Heart right ventricle (tissue), 16 donors: ENCODE measurements around the gene WFIKKN2. TPM values are rescaled to one million over a fixed set of nuclear protein-coding genes. Genes with fewer than 3 reads are reported as not detected.

Source experiments
- ATAC-seq, 8 donors: fragments of 200-7000 bp; cut with Tn5 transposase; one replicate each; pipeline ENCODE4 v1.9.1; 2020; ENCODE audit warnings: mild to moderate bottlenecking in 8 of 8, moderate library complexity in 8 of 8, moderate number of reproducible peaks in 1 of 8
- DNase-seq, 2 donors: peaks; one replicate each; pipeline ENCODE4 v3.0.0-alpha.2; 2020
- H3K27ac ChIP-seq, 10 donors: fragments of 200-600 bp; sonication (generic) in 2 of 10; one replicate each; pipeline versions ENCODE4 v1.5.0 to v1.8.0; 2020 to 2022; ENCODE audit warnings: mild to moderate bottlenecking in 3 of 10
- H3K27me3 ChIP-seq, 7 donors: fragments of 200-600 bp; one replicate each; pipeline ENCODE4 v1.8.0; 2021 to 2022; ENCODE audit warnings: mild to moderate bottlenecking in 2 of 7
- H3K36me3 ChIP-seq, 9 donors: fragments of 200-600 bp; sonication (generic) in 1 of 9; one replicate each; pipeline versions ENCODE4 v1.5.0 to v1.8.0; 2020 to 2022; ENCODE audit warnings: mild to moderate bottlenecking in 2 of 9
- H3K4me1 ChIP-seq, 9 donors: fragments of 200-600 bp; sonication (generic) in 1 of 9; one replicate each; pipeline versions ENCODE4 v1.5.0 to v1.8.0; 2020 to 2022; ENCODE audit warnings: mild to moderate bottlenecking in 4 of 9
- H3K4me3 ChIP-seq, 10 donors: fragments of 200-600 bp; sonication (generic) in 2 of 10; one replicate each; pipeline versions ENCODE4 v1.5.0 to v1.8.0; 2020 to 2022; ENCODE audit warnings: mild to moderate bottlenecking in 7 of 10, moderate library complexity in 2 of 10
- H3K9me3 ChIP-seq, 11 donors: fragments of 200-600 bp in 10 of 11; sonication (generic) in 2 of 11; one replicate each; pipeline versions ENCODE4 v1.5.0 to v1.8.0; 2013 to 2022; ENCODE audit warnings: mild to moderate bottlenecking in 2 of 11, control low read depth in 1 of 11, moderate library complexity in 1 of 11
- CTCF ChIP-seq, 9 donors: fragments of 200-600 bp; sonication (generic) in 2 of 9; IDR thresholded peaks; one replicate each; pipeline versions ENCODE4 v1.5.0 to v1.8.0; 2021 to 2022; ENCODE audit warnings: antibody characterized with exemption in 9 of 9, mild to moderate bottlenecking in 5 of 9, moderate library complexity in 1 of 9
- WGBS, 2 donors: extraction: QIAGEN DNeasy Blood & Tissue Kit; methylation state at CpG; one replicate each; pipeline ENCODE4 v1.1.7; 2013; ENCODE audit warnings: inconsistent platforms in 1 of 2; 5-methylcytosine and 5-hydroxymethylcytosine counted together
- intact Hi-C, 10 donors: fragments of 100-400 bp; cut with DNase I; formaldehyde crosslinking; loops; one replicate each; pipeline versions ENCODE4 v1.11.1 to v1.14.2; 2022
- polyA plus RNA-seq, 2 donors: library from polyadenylated mRNA; stranded (reverse); fragments of 200-250 nt; gene quantifications; one replicate each; pipeline ENCODE4 v1.2.3, GENCODE V29; 2013
- total RNA-seq, 10 donors: library from RNA; stranded (reverse); fragmentation: NEBNext Ultra II Directional in 3 of 10; extraction: Animal tissue kit (Norgen Biotek cat#: 25700) in 3 of 10; gene quantifications; one replicate each; pipeline versions ENCODE4 v1.2.1 to v1.2.4, GENCODE V29; 2021 to 2023
- donor health status: Arrhythmogenic right ventricular cardiomyopathy.
- donor health status: ischemic (EF 13 %, LVEDD 7.1; RV severe dilation, severe dysfunction).
- donor health status: healthy with polysubstance abuse.
- donor health status: DM: no; HTN: yes; CAD: no.
- donor health status: DM: no; HTN: no; CAD: no.
- donor health status: ischemic (EF 25% LVEDD 6.9; RV normal size, moderate dysfunction).
- donor health status: ischemic (EF 25% LVEDD 5.7; RV mildly dilated, moderate dysfunction).
- donor health status: healthy.
- donor health status: DM: yes; HTN: yes; CAD: no.
- donor health status: Ischemic cardiomyopathy.
- donor health status: ischemic (EF 35%, LVEDD 5.7; RV mildly dilated, moderate dysfunction).
- donor health status: nonischemic (EF 11% LVEDD 7.7; RV severe dilation, severe dysfunction).
- donor health status: DM: yes; HTN: yes; CAD: no.
- donor health status: PGD.
- donor health status: ischemic (EF 29% LVEDD 5.4; RV normal size, mild dysfunction).
- donor health status: nonischemic (EF 23%, LVEDD 6.1; RV moderate dilation, normal function).

The WFIKKN2 gene
- total and polyA plus RNA-seq, 12 donors: 0.10 to 1.7 (median 0.49) TPM

- intact Hi-C loops: loop anchor here in 3 of 10 donors (2.0 to 5.0 kb wide), 2 partner anchors 81 to 86 kb away; no protein-coding TSS in a partner anchor
- ATAC-seq (no peak), DNase-seq (no peak)
- Histone ChIP-seq H3K36me3 (peaks cover 0 to 34% (median 9%) of the 10 kb centered on the region in 9 donors), H3K4me3 (peak overlapping the region in 4 of 10 donors; percentile 1 to 91 (median 84)), H3K27me3 (no peaks in the 10 kb centered on the region), H3K27ac (peak overlapping the region in 3 of 10 donors; percentile 22 to 28 (median 23)), H3K9me3 (no peaks in the 10 kb centered on the region), H3K4me1 (peaks cover 0 to 48% (median 29%) of the 10 kb centered on the region in 9 donors)
- TF ChIP-seq CTCF (IDR thresholded peaks at IDR 0.05): no peak
- WGBS, 2 donors: 55 to 81% methylated on average over 2 of the region's 2 CpGs
These were observed 25.9 kb downstream of the WFIKKN2 start for GRCh38 chr17:50861334-50861676.

- ATAC-seq (no peak), DNase-seq (no peak)
- Histone ChIP-seq H3K27me3 (no peaks in the 10 kb centered on the region), H3K36me3 (peaks cover 0 to 34% (median 9%) of the 10 kb centered on the region in 9 donors), H3K4me3 (peak overlapping the region in 7 of 10 donors; percentile 2 to 93 (median 88)), H3K9me3 (no peaks in the 10 kb centered on the region), H3K27ac (peak overlapping the region in 3 of 10 donors; percentile 23 to 29 (median 28)), H3K4me1 (peaks cover 0 to 48% (median 29%) of the 10 kb centered on the region in 9 donors)
- WGBS, 2 donors: 56 to 57% methylated on average over 7 of the region's 7 CpGs
- no peak for TF ChIP-seq CTCF (IDR thresholded peaks at IDR 0.05)
- intact Hi-C loops: loop anchor here in 3 of 10 donors (2.0 to 5.0 kb wide), 2 partner anchors 81 to 85 kb away; no protein-coding TSS in a partner anchor
These were observed 26.6 kb downstream of the WFIKKN2 start for GRCh38 chr17:50861822-50862528.

DNA sequence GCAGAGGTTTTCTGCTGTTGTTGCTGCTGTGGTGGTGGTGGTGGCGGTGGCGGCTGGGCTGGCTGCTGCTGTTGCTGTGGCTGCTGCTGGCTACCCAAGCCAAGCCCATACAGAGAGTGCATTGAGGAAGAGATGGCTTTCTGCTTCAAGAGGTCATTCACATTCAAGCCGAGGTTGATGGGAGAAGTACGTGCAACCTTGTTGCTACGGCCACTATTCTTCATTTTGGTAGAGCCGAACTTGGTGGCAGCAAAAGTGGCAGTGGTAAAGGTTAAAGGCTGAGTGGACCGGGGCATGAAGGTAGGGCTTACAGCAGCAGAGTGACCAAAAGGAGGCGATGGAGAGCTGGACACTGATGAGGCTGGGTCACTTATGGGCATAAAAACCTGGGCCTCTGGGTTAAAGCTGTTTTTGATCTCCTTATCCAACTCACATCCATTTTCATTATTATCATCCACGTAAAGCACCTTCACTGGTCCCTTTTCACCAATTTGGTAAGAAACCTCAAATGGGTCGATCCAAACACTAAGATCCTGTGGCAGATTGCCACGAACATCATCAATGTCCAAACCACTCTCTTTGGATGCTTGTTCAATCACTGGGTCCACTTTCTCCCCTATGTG, 27.9 kb downstream of the WFIKKN2 start:
- ATAC-seq: no peak
- peak; percentile 14 to 70 (median 63) for TF ChIP-seq CTCF (IDR thresholded peaks at IDR 0.05)
- WGBS, 2 donors: 55 to 56% methylated on average over 11 of the region's 11 CpGs
- H3K27ac ChIP-seq: peak overlapping the region in 8 of 10 donors; percentile 16 to 100 (median 100)
- H3K27me3 ChIP-seq: no peaks in the 10 kb centered on the region
- peak overlapping the region in 9 of 10 donors; percentile 76 to 97 (median 88) for H3K4me3 ChIP-seq
- intact Hi-C loops: loop anchor here in 2 of 10 donors (5.0 kb wide), 1 partner anchor 84 kb away; no protein-coding TSS in a partner anchor
- H3K36me3 ChIP-seq: peaks cover 0 to 34% (median 9%) of the 10 kb centered on the region in 9 donors
- peaks cover 0 to 54% (median 34%) of the 10 kb centered on the region in 9 donors for H3K4me1 ChIP-seq
- no peak for DNase-seq
- no peaks in the 10 kb centered on the region for H3K9me3 ChIP-seq

- Histone ChIP-seq H3K4me1 (peaks cover 0 to 60% (median 40%) of the 10 kb centered on the region in 9 donors), H3K9me3 (no peaks in the 10 kb centered on the region), H3K27ac (peak overlapping the region in 8 of 10 donors; percentile 23 to 100 (median 100)), H3K27me3 (no peaks in the 10 kb centered on the region), H3K4me3 (peak overlapping the region in 9 of 10 donors; percentile 76 to 97 (median 88)), H3K36me3 (peaks cover 0 to 34% (median 9%) of the 10 kb centered on the region in 9 donors)
- DNase-seq (no peak), ATAC-seq (no peak)
- WGBS, 2 donors: 55 to 65% methylated on average over 3 of the region's 3 CpGs
- intact Hi-C loops: loop anchor here in 3 of 10 donors (2.0 to 5.0 kb wide), 2 partner anchors 83 to 85 kb away; no protein-coding TSS in a partner anchor
- no peak for TF ChIP-seq CTCF (IDR thresholded peaks at IDR 0.05)
These were observed 28.5 kb downstream of the WFIKKN2 start for GRCh38 chr17:50863931-50864330.
